ENCODE data around the gene CRTC3.

CRTC3 gene

DNA sequence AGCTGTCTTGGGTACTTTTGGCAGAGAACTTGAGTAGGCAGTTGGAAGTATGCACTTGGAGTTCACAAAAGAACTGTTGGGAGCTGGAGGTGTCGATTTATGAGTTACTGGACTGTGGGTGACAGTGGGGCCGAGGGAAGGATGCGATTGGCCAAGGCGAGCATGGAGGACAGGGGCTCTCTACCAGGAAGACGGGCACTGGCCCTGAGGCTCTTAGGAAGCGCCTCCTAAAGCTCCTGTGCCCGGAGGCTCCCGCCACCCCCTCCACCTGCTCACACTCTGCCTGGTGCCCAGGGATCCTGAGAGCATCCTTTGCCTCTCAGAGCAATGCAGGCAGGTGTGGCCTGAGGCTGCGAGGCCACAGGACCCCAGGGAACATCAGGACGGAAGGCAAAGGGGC is 69.0 kb downstream of the CRTC3 start:
- no peaks in the 10 kb centered on the region for H4K20me1 ChIP-seq (ENCODE audit: insufficient read depth, low read length, poor library complexity, severe bottlenecking)
- H3K79me2 ChIP-seq (ENCODE audit: insufficient read depth, low read length): no peaks in the 10 kb centered on the region
- peak overlapping the region; percentile 47 for H3K4me2 ChIP-seq (ENCODE audit: low read depth, low read length, poor library complexity, severe bottlenecking)
- H3K27me3 ChIP-seq (ENCODE audit: insufficient read depth, low read length, poor library complexity, severe bottlenecking): no peaks in the 10 kb centered on the region
- H3K4me3 ChIP-seq (ENCODE audit: low read length, poor library complexity, severe bottlenecking): peak overlapping the region; percentile 24
- H3K9me2 ChIP-seq (replicated peaks; ENCODE audit: low read depth, low read length): no peaks in the 10 kb centered on the region
- no peaks in the 10 kb centered on the region for H3K9me3 ChIP-seq (ENCODE audit: insufficient read depth, low read depth, low read length)
- H3F3A ChIP-seq (ENCODE audit: low read depth): no peaks in the 10 kb centered on the region
- TF ChIP-seq EZH2phosphoT487 (IDR thresholded peaks at IDR 0.05; ENCODE audit: borderline replicate concordance): no peak
- TF ChIP-seq CTCF (conservative IDR thresholded peaks at IDR 0.05; ENCODE audit: low read length): no peak
- peak overlapping the region; percentile 48 for H3K9ac ChIP-seq (ENCODE audit: low read depth, low read length, poor library complexity, severe bottlenecking)
- peaks cover 6% of the 10 kb centered on the region; the same call in 1 of the 2 replicates for H3K36me3 ChIP-seq (ENCODE audit: insufficient read depth, low read length)
- peaks cover 31% of the 10 kb centered on the region for H3K4me1 ChIP-seq (ENCODE audit: insufficient read depth, low read length, poor library complexity, severe bottlenecking)
- no peak overlapping the region for H2AFZ ChIP-seq (ENCODE audit: low read length)

GRCh38 chr15:90599116-90599515 is 69.4 kb downstream of the CRTC3 start:
- peaks cover 27% of the 10 kb centered on the region for H3K4me1 ChIP-seq (ENCODE audit: insufficient read depth, low read length, poor library complexity, severe bottlenecking)
- no peak for TF ChIP-seq CTCF (conservative IDR thresholded peaks at IDR 0.05; ENCODE audit: low read length)
- TF ChIP-seq EZH2phosphoT487 (IDR thresholded peaks at IDR 0.05; ENCODE audit: borderline replicate concordance): no peak
- H3K9me3 ChIP-seq (ENCODE audit: insufficient read depth, low read depth, low read length): no peaks in the 10 kb centered on the region
- H3K9ac ChIP-seq (ENCODE audit: low read depth, low read length, poor library complexity, severe bottlenecking): peak overlapping the region; percentile 48
- no peaks in the 10 kb centered on the region for H3K27me3 ChIP-seq (ENCODE audit: insufficient read depth, low read length, poor library complexity, severe bottlenecking)
- H3F3A ChIP-seq (ENCODE audit: low read depth): no peaks in the 10 kb centered on the region
- H3K4me3 ChIP-seq (ENCODE audit: low read length, poor library complexity, severe bottlenecking): no peak overlapping the region
- H3K4me2 ChIP-seq (ENCODE audit: low read depth, low read length, poor library complexity, severe bottlenecking): no peak overlapping the region
- H4K20me1 ChIP-seq (ENCODE audit: insufficient read depth, low read length, poor library complexity, severe bottlenecking): no peaks in the 10 kb centered on the region
- peaks cover 6% of the 10 kb centered on the region; the same call in 1 of the 2 replicates for H3K36me3 ChIP-seq (ENCODE audit: insufficient read depth, low read length)
- H2AFZ ChIP-seq (ENCODE audit: low read length): no peak overlapping the region
- H3K9me2 ChIP-seq (replicated peaks; ENCODE audit: low read depth, low read length): no peaks in the 10 kb centered on the region
- H3K79me2 ChIP-seq (ENCODE audit: insufficient read depth, low read length): no peaks in the 10 kb centered on the region

- Histone ChIP-seq H3K4me2 (ENCODE audit: low read depth, low read length, poor library complexity, severe bottlenecking) (no peak overlapping the region), H3K27me3 (ENCODE audit: insufficient read depth, low read length, poor library complexity, severe bottlenecking) (no peaks in the 10 kb centered on the region), H3K36me3 (ENCODE audit: insufficient read depth, low read length) (peaks cover 6% of the 10 kb centered on the region; the same call in 1 of the 2 replicates)
These were observed 69.9 kb downstream of the CRTC3 start for GRCh38 chr15:90599644-90600043.

More at GRCh38 chr15:90599644-90600043, 69.9 kb downstream of the CRTC3 start:
- TF ChIP-seq CTCF (conservative IDR thresholded peaks at IDR 0.05; ENCODE audit: low read length): no peak
- no peak for TF ChIP-seq EZH2phosphoT487 (IDR thresholded peaks at IDR 0.05; ENCODE audit: borderline replicate concordance)
- Histone ChIP-seq H2AFZ (ENCODE audit: low read length) (no peak overlapping the region), H3K79me2 (ENCODE audit: insufficient read depth, low read length) (no peaks in the 10 kb centered on the region), H3K4me1 (ENCODE audit: insufficient read depth, low read length, poor library complexity, severe bottlenecking) (peaks cover 21% of the 10 kb centered on the region), H3K9me3 (ENCODE audit: insufficient read depth, low read depth, low read length) (no peaks in the 10 kb centered on the region), H4K20me1 (ENCODE audit: insufficient read depth, low read length, poor library complexity, severe bottlenecking) (no peaks in the 10 kb centered on the region), H3K9me2 (replicated peaks; ENCODE audit: low read depth, low read length) (no peaks in the 10 kb centered on the region), H3F3A (ENCODE audit: low read depth) (no peaks in the 10 kb centered on the region), H3K9ac (ENCODE audit: low read depth, low read length, poor library complexity, severe bottlenecking) (no peak overlapping the region), H3K4me3 (ENCODE audit: low read length, poor library complexity, severe bottlenecking) (no peak overlapping the region)
